HG02840 (cell line): ENCODE measurements around the gene TSPAN3.

Experiments used
- ATAC-seq: cut with Tn5 transposase; IDR thresholded peaks from one replicate; pipeline ENCODE4 v1.9.1; 2021; ENCODE audit warnings: mild to moderate bottlenecking, moderate library complexity, moderate number of reproducible peaks; ENCODE audit not compliant: unreplicated experiment, low FRiP score

The TSPAN3 gene

GRCh38 chr15:76993114-76993725 is 77.7 kb downstream of the TSPAN3 start:
- no peak for ATAC-seq

- ATAC-seq = no peak
Observed at GRCh38 chr15:76991741-76992645, 78.9 kb downstream of the TSPAN3 start.
